HG03558 (cell line): ENCODE measurements around the gene RDH5.

Experiments used
- ATAC-seq: cut with Tn5 transposase; IDR thresholded peaks from one replicate; pipeline ENCODE4 v1.9.1; 2021; ENCODE audit warnings: moderate number of reproducible peaks; ENCODE audit not compliant: unreplicated experiment; ENCODE audit errors: extremely low read depth

Gene RDH5

GRCh38 chr12:55695349-55695748, 24.8 kb upstream of the RDH5 start:
- no peak for ATAC-seq

- ATAC-seq, result no peak
Measured at GRCh38 chr12:55696141-55696540, 24.1 kb upstream of the RDH5 start.

- ATAC-seq, result no peak
Measured at GRCh38 chr12:55696796-55697462, 23.3 kb upstream of the RDH5 start.

- no peak for ATAC-seq
Measured at GRCh38 chr12:55697686-55698085, 22.5 kb upstream of the RDH5 start.

- ATAC-seq, result no peak
Measured at GRCh38 chr12:55698241-55698955, 21.8 kb upstream of the RDH5 start.

GRCh38 chr12:55698965-55699364, 21.2 kb upstream of the RDH5 start:
- ATAC-seq, result no peak

GRCh38 chr12:55699471-55700055, 20.6 kb upstream of the RDH5 start:
- no peak for ATAC-seq

GRCh38 chr12:55700255-55701018, 19.8 kb upstream of the RDH5 start:
- ATAC-seq, result no peak

- ATAC-seq, result no peak
Measured at GRCh38 chr12:55702861-55703260, 17.3 kb upstream of the RDH5 start.

GRCh38 chr12:55703288-55703687, 16.9 kb upstream of the RDH5 start:
- no peak for ATAC-seq

GRCh38 chr12:55703901-55704761, 16.1 kb upstream of the RDH5 start:
- no peak for ATAC-seq

- no peak for ATAC-seq
Measured at GRCh38 chr12:55704824-55705718, 15.1 kb upstream of the RDH5 start.

- ATAC-seq, result no peak
Measured at GRCh38 chr12:55705782-55706402, 14.3 kb upstream of the RDH5 start.

- ATAC-seq, result no peak
Measured at GRCh38 chr12:55706568-55707218, 13.5 kb upstream of the RDH5 start.

- ATAC-seq, result no peak
Measured at GRCh38 chr12:55707219-55707671, 12.9 kb upstream of the RDH5 start.

- no peak for ATAC-seq
Measured at GRCh38 chr12:55707841-55708694, 12.1 kb upstream of the RDH5 start, which contains the start of gene ITGA7. Gene ITGA7 (minus strand): TSS chr12:55707904. CDS start chr12:55707682, 222 bp downstream.

GRCh38 chr12:55708695-55709233, 11.4 kb upstream of the RDH5 start:
- no peak for ATAC-seq
